ENCODE measurements around the gene CRADD. TPM values are rescaled to one million over a fixed set of nuclear protein-coding genes. Genes with fewer than 3 reads are reported as not detected.

The CRADD gene
- total and polyA plus RNA-seq, 2 experiments from 2014 or later = 18.6 to 21.5 TPM

DNA sequence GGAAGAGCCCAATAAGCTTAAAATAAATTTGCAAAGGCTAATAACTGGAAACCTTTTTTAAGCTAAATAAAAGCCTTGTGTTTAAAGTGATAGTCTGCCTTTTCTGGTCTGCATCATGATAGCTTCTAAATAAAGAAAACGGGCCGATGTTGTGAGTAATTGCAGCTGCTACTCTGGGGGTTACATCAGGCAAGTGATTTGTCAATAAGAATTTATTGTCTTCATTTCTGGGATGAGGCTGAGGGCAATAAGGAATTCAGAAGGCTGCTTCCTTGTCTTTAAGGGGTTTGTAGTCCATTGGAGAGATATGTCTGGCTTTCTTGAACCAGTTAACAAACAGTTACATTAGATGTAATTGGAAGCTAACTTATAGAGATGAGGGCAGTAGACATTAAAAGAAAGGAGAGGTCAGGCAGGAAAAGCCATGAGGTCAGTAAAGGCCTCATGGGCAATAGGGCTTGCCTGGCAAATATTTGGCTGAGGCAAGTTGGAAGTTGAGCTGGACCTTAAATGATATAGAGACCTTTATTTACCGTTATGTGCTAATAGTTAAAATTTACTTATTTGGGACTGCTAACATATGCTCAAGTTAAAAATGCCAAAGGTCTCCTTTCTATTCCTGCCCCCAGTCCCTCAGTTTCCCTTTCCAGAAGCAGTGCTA is 85.0 kb downstream of the CRADD start:
- Histone ChIP-seq H3K36me3 (ENCODE audit: low read depth) (no peaks in the 10 kb centered on the region), H3K9ac (peak overlapping the region; percentile 1; the same call in 1 of the 2 replicates), H3K4me2 (ENCODE audit: unreplicated experiment) (peak overlapping the region; percentile 9), H3K4me1 (ENCODE audit: insufficient read depth) (peaks cover 22% of the 10 kb centered on the region), H3K9me2 (ENCODE audit: insufficient read depth) (no peaks in the 10 kb centered on the region), H3K79me2 (ENCODE audit: insufficient read depth) (0 out of 2 replicates have a peak, but pooled peaks cover 6% of the 10 kb centered on the region), H3K27me3 (replicated peaks; ENCODE audit: insufficient read depth) (no peaks in the 10 kb centered on the region), H4K20me1 (ENCODE audit: insufficient read depth) (no peaks in the 10 kb centered on the region), H3K9me3 (ENCODE audit: low read depth) (no peaks in the 10 kb centered on the region), H3F3A (ENCODE audit: insufficient read depth) (peaks cover 8% of the 10 kb centered on the region; the same call in 1 of the 2 replicates), H3K4me3 (no peak overlapping the region), H2AFZ (peak overlapping the region; percentile 45), H3K27ac (0 out of 2 replicates have a peak overlapping the region, but pooled peaks have one; percentile 10)
- in situ Hi-C loops (cut with MboI) = no loop called here
- TF ChIP-seq EZH2 (IDR thresholded peaks at IDR 0.05; ENCODE audit: insufficient read depth, poor library complexity, severe bottlenecking) = no peak
- TF ChIP-seq EZH2phosphoT487 (IDR thresholded peaks at IDR 0.05; ENCODE audit: insufficient read depth, low read depth) = no peak
- 65 to 86% methylated on average over 3 of the region's 3 CpGs for WGBS, 2 experiments (ENCODE audit: low coverage in 1 of 2, low lambda C conversion rate in 2 of 2, missing lambda C conversion rate in 2 of 2)
- peak; percentile 50 for DNase-seq

DNA sequence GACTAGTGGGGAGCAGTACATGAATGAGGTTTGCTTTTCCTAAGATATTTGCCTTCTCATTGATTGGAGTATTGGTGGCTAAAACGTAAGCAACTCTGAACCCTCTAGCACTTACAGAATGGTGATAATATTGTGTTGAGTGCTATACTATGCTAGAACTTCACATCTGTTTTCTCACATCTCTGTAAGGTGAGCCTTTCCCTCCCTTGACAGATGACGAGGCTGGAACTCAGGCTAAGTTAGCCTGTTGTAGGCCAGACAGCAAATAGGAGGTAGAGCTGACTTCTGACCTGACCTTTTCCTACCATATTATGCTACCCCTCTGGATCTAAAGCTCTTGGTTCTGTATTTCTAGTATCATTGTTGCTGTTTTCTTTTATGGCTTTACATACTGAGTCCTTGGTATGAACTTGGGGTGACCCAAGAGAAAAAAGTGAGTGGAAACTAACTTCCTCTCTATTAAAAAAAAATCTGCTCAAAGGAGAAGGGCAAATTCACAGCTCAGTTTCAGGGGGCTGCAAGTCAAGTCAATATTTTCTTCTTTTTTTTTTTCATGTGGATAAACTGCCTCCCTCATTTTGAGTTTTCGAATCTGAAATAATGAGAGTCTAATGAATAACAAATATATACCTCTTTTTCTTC is 85.9 kb downstream of the CRADD start:
- in situ Hi-C loops (cut with MboI) = no loop called here
- no peaks in the 10 kb centered on the region for H3K9me2 ChIP-seq (ENCODE audit: insufficient read depth)
- 96 to 97% methylated on average over 3 of the region's 3 CpGs for WGBS, 2 experiments (ENCODE audit: low coverage in 1 of 2, low lambda C conversion rate in 2 of 2, missing lambda C conversion rate in 2 of 2)
- H3K27me3 ChIP-seq (replicated peaks; ENCODE audit: insufficient read depth) = no peaks in the 10 kb centered on the region
- no peaks in the 10 kb centered on the region for H3K36me3 ChIP-seq (ENCODE audit: low read depth)
- H3F3A ChIP-seq (ENCODE audit: insufficient read depth) = peaks cover 17% of the 10 kb centered on the region
- no peak overlapping the region for H3K9ac ChIP-seq
- 0 out of 2 replicates have a peak, but pooled peaks cover 6% of the 10 kb centered on the region for H3K79me2 ChIP-seq (ENCODE audit: insufficient read depth)
- H3K4me3 ChIP-seq = no peak overlapping the region
- no peak overlapping the region for H3K27ac ChIP-seq
- TF ChIP-seq EZH2 (IDR thresholded peaks at IDR 0.05; ENCODE audit: insufficient read depth, poor library complexity, severe bottlenecking) (no peak), EZH2phosphoT487 (IDR thresholded peaks at IDR 0.05; ENCODE audit: insufficient read depth, low read depth) (no peak)
- no peaks in the 10 kb centered on the region for H3K9me3 ChIP-seq (ENCODE audit: low read depth)
- no peak for DNase-seq
- no peaks in the 10 kb centered on the region for H4K20me1 ChIP-seq (ENCODE audit: insufficient read depth)
- no peak overlapping the region for H3K4me2 ChIP-seq (ENCODE audit: unreplicated experiment)
- no peak overlapping the region for H2AFZ ChIP-seq
- peaks cover 30% of the 10 kb centered on the region for H3K4me1 ChIP-seq (ENCODE audit: insufficient read depth)

- in situ Hi-C loops (cut with MboI) = no loop called here
- Histone ChIP-seq H3K4me1 (ENCODE audit: insufficient read depth) (peaks cover 37% of the 10 kb centered on the region), H3K9me2 (ENCODE audit: insufficient read depth) (no peaks in the 10 kb centered on the region), H3K27ac (no peak overlapping the region), H3K9ac (no peak overlapping the region), H2AFZ (no peak overlapping the region), H3K4me3 (no peak overlapping the region), H4K20me1 (ENCODE audit: insufficient read depth) (no peaks in the 10 kb centered on the region), H3K79me2 (ENCODE audit: insufficient read depth) (0 out of 2 replicates have a peak, but pooled peaks cover 6% of the 10 kb centered on the region), H3K36me3 (ENCODE audit: low read depth) (no peaks in the 10 kb centered on the region), H3K4me2 (ENCODE audit: unreplicated experiment) (no peak overlapping the region), H3K27me3 (replicated peaks; ENCODE audit: insufficient read depth) (no peaks in the 10 kb centered on the region), H3F3A (ENCODE audit: insufficient read depth) (peaks cover 20% of the 10 kb centered on the region), H3K9me3 (ENCODE audit: low read depth) (no peaks in the 10 kb centered on the region)
- no peak for TF ChIP-seq EZH2phosphoT487 (IDR thresholded peaks at IDR 0.05; ENCODE audit: insufficient read depth, low read depth)
- no peak for TF ChIP-seq EZH2 (IDR thresholded peaks at IDR 0.05; ENCODE audit: insufficient read depth, poor library complexity, severe bottlenecking)
- no peak for DNase-seq
- 95 to 98% methylated on average over 3 of the region's 3 CpGs for WGBS, 2 experiments (ENCODE audit: low coverage in 1 of 2, low lambda C conversion rate in 2 of 2, missing lambda C conversion rate in 2 of 2)
These were observed 86.6 kb downstream of the CRADD start for GRCh38 chr12:93763746-93764147.

- Histone ChIP-seq H3K4me1 (ENCODE audit: insufficient read depth) (peaks cover 35% of the 10 kb centered on the region), H4K20me1 (ENCODE audit: insufficient read depth) (no peaks in the 10 kb centered on the region), H3K36me3 (ENCODE audit: low read depth) (no peaks in the 10 kb centered on the region), H3K9me3 (ENCODE audit: low read depth) (no peaks in the 10 kb centered on the region), H3K79me2 (ENCODE audit: insufficient read depth) (peaks cover 21% of the 10 kb centered on the region), H3K9ac (no peak overlapping the region), H3K27me3 (replicated peaks; ENCODE audit: insufficient read depth) (no peaks in the 10 kb centered on the region), H3K9me2 (ENCODE audit: insufficient read depth) (no peaks in the 10 kb centered on the region), H3K27ac (peak overlapping the region; percentile 31; the same call in 1 of the 2 replicates), H3K4me2 (ENCODE audit: unreplicated experiment) (peak overlapping the region; percentile 23), H3K4me3 (no peak overlapping the region), H3F3A (ENCODE audit: insufficient read depth) (peaks cover 20% of the 10 kb centered on the region), H2AFZ (peak overlapping the region; percentile 58)
- WGBS, 2 experiments (ENCODE audit: low coverage in 1 of 2, low lambda C conversion rate in 2 of 2, missing lambda C conversion rate in 2 of 2) = 96 to 98% methylated on average over 2 of the region's 2 CpGs
- in situ Hi-C loops (cut with MboI) = no loop called here
- TF ChIP-seq EZH2phosphoT487 (IDR thresholded peaks at IDR 0.05; ENCODE audit: insufficient read depth, low read depth) (no peak), EZH2 (IDR thresholded peaks at IDR 0.05; ENCODE audit: insufficient read depth, poor library complexity, severe bottlenecking) (no peak)
- DNase-seq = no peak
These were observed 89.2 kb downstream of the CRADD start for GRCh38 chr12:93766371-93766770.

All from GM23248 (cell line).